COLO668 (cell line): ENCODE measurements around the gene PRKN.

Source experiments
- DNase-seq: peaks from one replicate; lab custom pipeline; 2025; ENCODE audit not compliant: unreplicated experiment; lab: John Stamatoyannopoulos, UW

The PRKN gene

GRCh38 chr6:162389343-162390085, 338.1 kb downstream of the PRKN start:
- no peak for DNase-seq

GRCh38 chr6:162388383-162388777, 339.2 kb downstream of the PRKN start:
- no peak for DNase-seq

DNA sequence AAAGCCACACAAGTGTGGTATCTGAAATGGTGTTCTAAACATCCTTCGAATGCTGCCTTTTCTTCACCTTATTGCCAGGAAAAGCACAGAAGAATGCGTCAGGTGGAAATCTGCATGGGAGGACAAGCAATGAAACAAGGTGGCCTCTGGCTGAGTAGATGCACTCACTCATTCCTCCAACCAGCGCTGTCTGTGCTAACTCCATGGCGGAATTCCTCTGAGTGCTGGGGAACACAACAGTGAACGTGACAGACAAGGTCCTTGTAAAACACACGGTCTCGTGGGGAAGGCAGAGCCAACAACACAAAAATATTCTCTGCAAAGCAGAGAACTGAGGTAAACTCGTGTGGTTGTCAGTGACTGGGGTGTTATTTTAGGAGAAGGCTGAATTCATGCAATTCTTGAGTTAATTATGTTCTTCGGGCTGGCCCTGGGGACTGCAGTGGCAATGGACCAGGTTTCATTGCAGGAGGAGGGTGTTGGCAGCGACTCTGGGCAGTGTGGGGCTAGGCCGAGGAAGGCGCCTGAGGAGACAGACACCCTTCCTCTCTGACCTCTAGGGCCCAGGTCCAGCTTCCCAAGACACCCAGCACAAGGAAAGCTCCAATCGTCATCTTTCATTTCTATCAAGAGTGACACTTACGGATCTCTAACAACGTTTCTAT, 339.7 kb downstream of the PRKN start:
- DNase-seq = no peak

GRCh38 chr6:162385980-162386379, 341.6 kb downstream of the PRKN start:
- no peak for DNase-seq

- DNase-seq = no peak
Observed at GRCh38 chr6:162379757-162380409, 347.7 kb downstream of the PRKN start.

- no peak for DNase-seq
Observed at GRCh38 chr6:162377735-162378134, 349.8 kb downstream of the PRKN start.

DNA sequence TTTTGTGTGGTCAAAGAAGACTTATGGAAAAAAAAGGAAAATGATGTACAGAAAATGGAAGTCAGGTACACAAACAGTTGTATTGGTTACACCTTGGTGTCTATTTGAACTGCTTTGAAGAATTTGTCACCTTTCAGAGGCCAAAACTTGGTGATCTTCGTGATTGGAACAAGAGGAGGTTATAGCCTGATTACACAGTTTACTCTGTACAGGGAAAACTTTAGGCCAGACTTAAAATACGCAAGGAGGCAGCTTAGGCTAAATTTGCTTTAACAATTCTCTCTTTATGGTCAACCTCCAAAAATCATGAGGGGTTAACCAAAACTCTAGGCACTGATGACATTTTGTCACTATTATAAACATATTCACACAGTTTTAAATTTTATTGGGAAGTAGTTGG, 353.7 kb downstream of the PRKN start:
- DNase-seq = no peak

DNA sequence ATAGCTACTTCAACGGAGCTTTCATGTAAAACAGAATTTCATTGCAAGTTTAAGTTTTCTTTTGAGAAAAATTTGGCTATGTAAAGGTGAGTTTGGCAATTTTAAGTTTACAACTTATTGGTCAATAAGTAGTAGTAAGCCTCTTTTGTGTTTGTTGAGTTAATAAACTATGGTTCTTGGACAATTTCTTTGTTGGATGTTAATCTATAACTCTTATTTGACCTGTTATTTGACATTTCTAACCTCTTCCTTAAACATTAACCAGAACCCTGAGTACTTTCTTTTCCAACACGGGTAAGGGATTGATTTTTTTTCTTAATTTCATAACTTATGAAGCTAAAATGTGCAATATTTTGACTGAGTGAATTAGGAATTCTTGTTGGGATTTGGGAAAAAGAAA, 354.4 kb downstream of the PRKN start:
- DNase-seq = no peak

GRCh38 chr6:162372106-162372505, 355.5 kb downstream of the PRKN start:
- DNase-seq = no peak

GRCh38 chr6:162371121-162371520, 356.4 kb downstream of the PRKN start:
- no peak for DNase-seq

DNA sequence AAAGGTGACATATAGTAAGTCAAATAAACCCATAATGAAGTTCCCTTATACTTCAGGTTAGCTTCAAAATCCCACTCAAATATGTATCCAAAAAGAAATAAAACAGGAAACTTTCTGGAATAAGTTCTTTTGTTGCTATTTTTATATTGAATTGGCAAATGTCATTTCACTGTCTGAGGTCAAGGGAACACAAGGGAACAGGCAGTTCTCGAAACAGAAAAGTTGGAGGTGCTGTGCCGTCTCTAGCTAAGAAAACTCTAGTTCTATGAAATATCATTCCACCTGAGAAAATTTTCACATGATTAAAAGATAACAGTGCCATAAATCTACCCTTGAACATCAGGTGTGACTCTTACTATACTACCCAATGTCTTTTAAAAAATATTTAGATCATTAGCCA, 358.5 kb downstream of the PRKN start:
- DNase-seq = no peak

DNA sequence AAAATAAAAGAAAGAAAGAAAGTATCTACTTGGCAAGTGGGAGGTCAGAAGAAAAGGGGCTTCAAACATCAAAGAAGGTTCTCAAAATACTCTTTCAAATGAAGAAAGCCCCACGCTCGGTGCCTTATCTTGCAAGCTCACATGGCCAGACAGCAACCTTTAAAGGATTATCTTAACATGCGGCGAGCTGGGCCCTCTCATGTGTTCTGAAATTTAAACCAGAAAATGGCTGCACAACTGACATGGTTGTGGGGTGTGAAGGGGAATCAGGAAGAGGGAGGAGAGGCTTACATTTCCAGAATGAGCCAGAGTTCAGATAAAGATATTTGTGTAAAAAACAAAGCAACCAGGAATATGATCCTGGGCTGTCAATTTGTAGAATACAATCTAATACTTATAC, 363.1 kb downstream of the PRKN start:
- DNase-seq = no peak

GRCh38 chr6:162363757-162364156, 363.8 kb downstream of the PRKN start:
- no peak for DNase-seq

DNA sequence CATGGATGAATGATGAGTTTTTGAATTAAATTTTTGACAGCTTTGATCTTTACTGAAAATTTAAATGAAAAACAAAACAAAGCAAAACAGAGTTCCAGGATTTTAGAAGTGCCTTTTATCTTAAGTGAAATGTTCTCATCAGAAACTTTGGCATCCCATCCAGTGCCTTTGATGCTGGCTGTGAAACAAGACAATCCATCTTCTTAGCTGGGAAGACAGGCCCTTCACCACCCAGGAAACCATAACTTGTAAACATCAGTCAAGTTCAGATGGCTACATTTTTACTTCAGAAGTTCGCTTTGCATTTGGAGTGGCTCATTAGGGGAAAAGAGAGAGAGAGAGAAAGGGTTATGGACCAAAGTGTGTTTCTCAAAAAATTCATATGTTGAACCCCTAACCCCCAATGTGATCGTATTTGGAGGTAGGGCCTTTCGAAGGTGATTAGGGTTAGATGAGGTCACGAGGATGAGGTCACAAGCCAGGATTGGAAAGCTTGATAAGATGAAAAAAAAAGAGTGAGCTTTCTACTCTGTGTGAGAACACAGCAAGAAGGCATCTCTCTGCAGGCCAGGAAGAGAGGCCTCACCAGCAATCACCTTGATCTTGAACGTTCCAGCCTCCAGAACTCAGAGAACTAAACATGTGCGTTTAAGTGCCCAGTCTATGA, 366.5 kb downstream of the PRKN start:
- DNase-seq = no peak

- DNase-seq = no peak
Observed at GRCh38 chr6:162358625-162359024, 368.9 kb downstream of the PRKN start.

- no peak for DNase-seq
Observed at GRCh38 chr6:162345051-162345511, 382.5 kb downstream of the PRKN start.

GRCh38 chr6:162344646-162345010, 382.9 kb downstream of the PRKN start:
- no peak for DNase-seq

DNA sequence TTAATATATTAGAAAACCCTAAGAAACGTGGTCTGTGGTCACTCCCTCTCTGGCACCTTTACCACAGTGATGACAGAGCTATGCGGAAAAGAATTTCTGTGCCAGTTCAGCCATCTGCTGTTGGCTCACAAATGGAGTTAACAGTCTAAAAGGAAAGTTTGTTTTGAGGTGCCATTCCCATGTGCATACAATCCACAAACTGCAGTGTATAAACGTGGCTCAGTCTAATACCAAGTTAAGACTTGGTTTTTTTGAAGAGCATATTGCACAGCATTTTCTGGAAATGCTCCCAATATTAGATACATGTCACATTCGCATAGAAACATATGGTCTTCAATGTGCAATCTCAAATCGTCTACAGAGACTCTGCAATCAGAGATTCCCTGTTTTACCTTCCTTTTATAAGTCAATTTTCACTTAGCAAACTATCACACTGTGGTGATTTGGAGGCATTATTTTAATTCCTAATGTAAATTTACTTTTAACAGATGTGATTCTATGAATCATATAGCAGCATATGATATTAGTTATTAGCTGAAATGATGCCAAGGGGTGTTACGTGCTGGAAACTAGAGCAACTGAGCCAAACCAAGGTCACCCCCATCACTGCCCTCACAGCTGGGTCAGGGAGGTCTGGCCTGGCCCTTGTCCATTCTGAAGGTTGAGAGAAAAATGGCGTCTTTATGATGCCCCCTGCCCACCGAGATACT, 383.5 kb downstream of the PRKN start:
- DNase-seq = no peak

GRCh38 chr6:162343198-162343935, 384.2 kb downstream of the PRKN start:
- no peak for DNase-seq

GRCh38 chr6:162337412-162337811, 390.2 kb downstream of the PRKN start:
- DNase-seq = no peak
